Measurements from ENCODE around the gene NR5A1. TPM values are rescaled to one million over a fixed set of nuclear protein-coding genes. Genes with fewer than 3 reads are reported as not detected.

Gene NR5A1
- total and polyA plus RNA-seq, 2 experiments from 2014 or later = 0.21 TPM; not detected in 1

DNA sequence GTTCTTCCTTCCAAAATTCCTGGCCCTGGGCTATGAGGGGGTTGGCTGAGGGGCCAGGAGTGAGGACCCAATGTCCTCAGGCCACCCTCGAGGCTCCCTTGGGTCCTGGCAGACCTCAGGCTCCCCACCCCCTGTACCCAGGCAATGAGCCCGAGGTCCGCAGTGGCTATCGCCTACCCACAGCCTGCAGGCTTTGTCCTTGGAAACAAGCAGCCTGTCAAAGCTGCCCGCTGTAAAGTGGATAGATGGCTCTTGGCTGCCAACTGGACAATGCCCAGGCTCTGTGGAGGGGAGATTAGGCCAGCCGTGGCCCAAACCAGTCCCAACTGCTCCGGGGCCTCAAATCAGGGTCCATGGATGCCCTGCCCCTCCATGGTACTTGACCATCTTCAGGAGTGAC, 59.2 kb downstream of the NR5A1 start:
- no peak for DNase-seq (ENCODE audit: low spot score)
- Histone ChIP-seq H3K4me2 (no peak overlapping the region), H4K20me1 (replicated peaks; ENCODE audit: insufficient read depth) (no peaks in the 10 kb centered on the region), H3K27ac (ENCODE audit: low read depth) (no peak overlapping the region), H2AFZ (no peak overlapping the region), H3K4me3 (no peak overlapping the region), H3K79me2 (replicated peaks; ENCODE audit: insufficient read depth) (no peaks in the 10 kb centered on the region), H3K36me3 (ENCODE audit: insufficient read depth) (no peaks in the 10 kb centered on the region), H3K4me1 (ENCODE audit: insufficient read depth) (0 out of 2 replicates have a peak, but pooled peaks cover 8% of the 10 kb centered on the region), H3K9me2 (ENCODE audit: insufficient read depth) (no peaks in the 10 kb centered on the region), H3K27me3 (ENCODE audit: insufficient read depth) (peaks cover 25% of the 10 kb centered on the region), H3F3A (replicated peaks; ENCODE audit: low read depth) (0 out of 2 replicates have a peak, but pooled peaks cover 9% of the 10 kb centered on the region)
- Mint-ChIP-seq H3K36me3 (ENCODE audit: low read depth) (no peaks in the 10 kb centered on the region), H3K4me3 (no peak overlapping the region), H3K9me3 (no peaks in the 10 kb centered on the region; the same call in 1 of the 3 replicates), H3K27me3 (ENCODE audit: insufficient read depth, low read depth, poor library complexity) (peaks cover 30% of the 10 kb centered on the region), H3K27ac (no peak overlapping the region), H3K4me1 (peaks cover 16% of the 10 kb centered on the region; the same call in 2 of the 3 replicates)
- TF ChIP-seq, protein P1, sequence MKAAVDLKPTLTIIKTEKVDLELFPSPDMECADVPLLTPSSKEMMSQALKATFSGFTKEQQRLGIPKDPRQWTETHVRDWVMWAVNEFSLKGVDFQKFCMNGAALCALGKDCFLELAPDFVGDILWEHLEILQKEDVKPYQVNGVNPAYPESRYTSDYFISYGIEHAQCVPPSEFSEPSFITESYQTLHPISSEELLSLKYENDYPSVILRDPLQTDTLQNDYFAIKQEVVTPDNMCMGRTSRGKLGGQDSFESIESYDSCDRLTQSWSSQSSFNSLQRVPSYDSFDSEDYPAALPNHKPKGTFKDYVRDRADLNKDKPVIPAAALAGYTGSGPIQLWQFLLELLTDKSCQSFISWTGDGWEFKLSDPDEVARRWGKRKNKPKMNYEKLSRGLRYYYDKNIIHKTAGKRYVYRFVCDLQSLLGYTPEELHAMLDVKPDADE (IDR thresholded peaks at IDR 0.05) = no peak
- TF ChIP-seq EZH2 (IDR thresholded peaks at IDR 0.05; ENCODE audit: low read depth, unreplicated experiment) = no peak
- no peak for ATAC-seq

DNA sequence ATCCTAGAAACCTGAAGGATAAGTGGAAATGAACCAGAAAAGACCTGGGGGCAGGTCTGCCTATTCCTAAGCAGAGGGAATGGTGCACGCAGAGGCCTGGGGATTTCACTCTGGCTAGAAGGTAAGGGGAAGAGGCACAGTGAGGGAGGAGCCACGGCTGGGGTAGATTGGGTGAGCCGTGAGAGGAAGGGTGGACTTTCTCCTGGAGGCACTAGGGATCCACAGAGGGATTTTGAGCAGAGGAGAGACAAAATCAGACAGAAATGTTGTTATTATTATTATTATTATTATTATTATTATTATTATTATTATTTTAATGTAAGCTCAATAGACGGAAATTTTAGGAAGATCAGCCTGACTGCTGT, 59.9 kb downstream of the NR5A1 start:
- Mint-ChIP-seq H3K36me3 (ENCODE audit: low read depth) (no peaks in the 10 kb centered on the region), H3K27me3 (ENCODE audit: insufficient read depth, low read depth, poor library complexity) (peaks cover 25% of the 10 kb centered on the region), H3K4me1 (peaks cover 16% of the 10 kb centered on the region; the same call in 2 of the 3 replicates), H3K27ac (0 out of 2 replicates have a peak overlapping the region, but pooled peaks have one; percentile 8), H3K9me3 (no peaks in the 10 kb centered on the region; the same call in 1 of the 3 replicates), H3K4me3 (no peak overlapping the region)
- Histone ChIP-seq H2AFZ (peak overlapping the region; percentile 39; the same call in 1 of the 2 replicates), H3F3A (replicated peaks; ENCODE audit: low read depth) (0 out of 2 replicates have a peak, but pooled peaks cover 9% of the 10 kb centered on the region), H3K27me3 (ENCODE audit: insufficient read depth) (peaks cover 18% of the 10 kb centered on the region), H3K4me2 (no peak overlapping the region), H3K4me1 (ENCODE audit: insufficient read depth) (0 out of 2 replicates have a peak, but pooled peaks cover 8% of the 10 kb centered on the region), H3K27ac (ENCODE audit: low read depth) (no peak overlapping the region), H3K9me2 (ENCODE audit: insufficient read depth) (no peaks in the 10 kb centered on the region), H4K20me1 (replicated peaks; ENCODE audit: insufficient read depth) (no peaks in the 10 kb centered on the region), H3K36me3 (ENCODE audit: insufficient read depth) (no peaks in the 10 kb centered on the region), H3K4me3 (no peak overlapping the region), H3K79me2 (replicated peaks; ENCODE audit: insufficient read depth) (no peaks in the 10 kb centered on the region)
- TF ChIP-seq, protein P1 (IDR thresholded peaks at IDR 0.05) = no peak
- no peak for TF ChIP-seq EZH2phosphoT487 (IDR thresholded peaks at IDR 0.05; ENCODE audit: unreplicated experiment)
- TF ChIP-seq, protein P2, sequence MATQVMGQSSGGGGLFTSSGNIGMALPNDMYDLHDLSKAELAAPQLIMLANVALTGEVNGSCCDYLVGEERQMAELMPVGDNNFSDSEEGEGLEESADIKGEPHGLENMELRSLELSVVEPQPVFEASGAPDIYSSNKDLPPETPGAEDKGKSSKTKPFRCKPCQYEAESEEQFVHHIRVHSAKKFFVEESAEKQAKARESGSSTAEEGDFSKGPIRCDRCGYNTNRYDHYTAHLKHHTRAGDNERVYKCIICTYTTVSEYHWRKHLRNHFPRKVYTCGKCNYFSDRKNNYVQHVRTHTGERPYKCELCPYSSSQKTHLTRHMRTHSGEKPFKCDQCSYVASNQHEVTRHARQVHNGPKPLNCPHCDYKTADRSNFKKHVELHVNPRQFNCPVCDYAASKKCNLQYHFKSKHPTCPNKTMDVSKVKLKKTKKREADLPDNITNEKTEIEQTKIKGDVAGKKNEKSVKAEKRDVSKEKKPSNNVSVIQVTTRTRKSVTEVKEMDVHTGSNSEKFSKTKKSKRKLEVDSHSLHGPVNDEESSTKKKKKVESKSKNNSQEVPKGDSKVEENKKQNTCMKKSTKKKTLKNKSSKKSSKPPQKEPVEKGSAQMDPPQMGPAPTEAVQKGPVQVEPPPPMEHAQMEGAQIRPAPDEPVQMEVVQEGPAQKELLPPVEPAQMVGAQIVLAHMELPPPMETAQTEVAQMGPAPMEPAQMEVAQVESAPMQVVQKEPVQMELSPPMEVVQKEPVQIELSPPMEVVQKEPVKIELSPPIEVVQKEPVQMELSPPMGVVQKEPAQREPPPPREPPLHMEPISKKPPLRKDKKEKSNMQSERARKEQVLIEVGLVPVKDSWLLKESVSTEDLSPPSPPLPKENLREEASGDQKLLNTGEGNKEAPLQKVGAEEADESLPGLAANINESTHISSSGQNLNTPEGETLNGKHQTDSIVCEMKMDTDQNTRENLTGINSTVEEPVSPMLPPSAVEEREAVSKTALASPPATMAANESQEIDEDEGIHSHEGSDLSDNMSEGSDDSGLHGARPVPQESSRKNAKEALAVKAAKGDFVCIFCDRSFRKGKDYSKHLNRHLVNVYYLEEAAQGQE (IDR thresholded peaks at IDR 0.05; ENCODE audit: unreplicated experiment) = no peak
- TF ChIP-seq NANOG (IDR thresholded peaks at IDR 0.05; ENCODE audit: borderline replicate concordance) = no peak
- TF ChIP-seq, protein P3, sequence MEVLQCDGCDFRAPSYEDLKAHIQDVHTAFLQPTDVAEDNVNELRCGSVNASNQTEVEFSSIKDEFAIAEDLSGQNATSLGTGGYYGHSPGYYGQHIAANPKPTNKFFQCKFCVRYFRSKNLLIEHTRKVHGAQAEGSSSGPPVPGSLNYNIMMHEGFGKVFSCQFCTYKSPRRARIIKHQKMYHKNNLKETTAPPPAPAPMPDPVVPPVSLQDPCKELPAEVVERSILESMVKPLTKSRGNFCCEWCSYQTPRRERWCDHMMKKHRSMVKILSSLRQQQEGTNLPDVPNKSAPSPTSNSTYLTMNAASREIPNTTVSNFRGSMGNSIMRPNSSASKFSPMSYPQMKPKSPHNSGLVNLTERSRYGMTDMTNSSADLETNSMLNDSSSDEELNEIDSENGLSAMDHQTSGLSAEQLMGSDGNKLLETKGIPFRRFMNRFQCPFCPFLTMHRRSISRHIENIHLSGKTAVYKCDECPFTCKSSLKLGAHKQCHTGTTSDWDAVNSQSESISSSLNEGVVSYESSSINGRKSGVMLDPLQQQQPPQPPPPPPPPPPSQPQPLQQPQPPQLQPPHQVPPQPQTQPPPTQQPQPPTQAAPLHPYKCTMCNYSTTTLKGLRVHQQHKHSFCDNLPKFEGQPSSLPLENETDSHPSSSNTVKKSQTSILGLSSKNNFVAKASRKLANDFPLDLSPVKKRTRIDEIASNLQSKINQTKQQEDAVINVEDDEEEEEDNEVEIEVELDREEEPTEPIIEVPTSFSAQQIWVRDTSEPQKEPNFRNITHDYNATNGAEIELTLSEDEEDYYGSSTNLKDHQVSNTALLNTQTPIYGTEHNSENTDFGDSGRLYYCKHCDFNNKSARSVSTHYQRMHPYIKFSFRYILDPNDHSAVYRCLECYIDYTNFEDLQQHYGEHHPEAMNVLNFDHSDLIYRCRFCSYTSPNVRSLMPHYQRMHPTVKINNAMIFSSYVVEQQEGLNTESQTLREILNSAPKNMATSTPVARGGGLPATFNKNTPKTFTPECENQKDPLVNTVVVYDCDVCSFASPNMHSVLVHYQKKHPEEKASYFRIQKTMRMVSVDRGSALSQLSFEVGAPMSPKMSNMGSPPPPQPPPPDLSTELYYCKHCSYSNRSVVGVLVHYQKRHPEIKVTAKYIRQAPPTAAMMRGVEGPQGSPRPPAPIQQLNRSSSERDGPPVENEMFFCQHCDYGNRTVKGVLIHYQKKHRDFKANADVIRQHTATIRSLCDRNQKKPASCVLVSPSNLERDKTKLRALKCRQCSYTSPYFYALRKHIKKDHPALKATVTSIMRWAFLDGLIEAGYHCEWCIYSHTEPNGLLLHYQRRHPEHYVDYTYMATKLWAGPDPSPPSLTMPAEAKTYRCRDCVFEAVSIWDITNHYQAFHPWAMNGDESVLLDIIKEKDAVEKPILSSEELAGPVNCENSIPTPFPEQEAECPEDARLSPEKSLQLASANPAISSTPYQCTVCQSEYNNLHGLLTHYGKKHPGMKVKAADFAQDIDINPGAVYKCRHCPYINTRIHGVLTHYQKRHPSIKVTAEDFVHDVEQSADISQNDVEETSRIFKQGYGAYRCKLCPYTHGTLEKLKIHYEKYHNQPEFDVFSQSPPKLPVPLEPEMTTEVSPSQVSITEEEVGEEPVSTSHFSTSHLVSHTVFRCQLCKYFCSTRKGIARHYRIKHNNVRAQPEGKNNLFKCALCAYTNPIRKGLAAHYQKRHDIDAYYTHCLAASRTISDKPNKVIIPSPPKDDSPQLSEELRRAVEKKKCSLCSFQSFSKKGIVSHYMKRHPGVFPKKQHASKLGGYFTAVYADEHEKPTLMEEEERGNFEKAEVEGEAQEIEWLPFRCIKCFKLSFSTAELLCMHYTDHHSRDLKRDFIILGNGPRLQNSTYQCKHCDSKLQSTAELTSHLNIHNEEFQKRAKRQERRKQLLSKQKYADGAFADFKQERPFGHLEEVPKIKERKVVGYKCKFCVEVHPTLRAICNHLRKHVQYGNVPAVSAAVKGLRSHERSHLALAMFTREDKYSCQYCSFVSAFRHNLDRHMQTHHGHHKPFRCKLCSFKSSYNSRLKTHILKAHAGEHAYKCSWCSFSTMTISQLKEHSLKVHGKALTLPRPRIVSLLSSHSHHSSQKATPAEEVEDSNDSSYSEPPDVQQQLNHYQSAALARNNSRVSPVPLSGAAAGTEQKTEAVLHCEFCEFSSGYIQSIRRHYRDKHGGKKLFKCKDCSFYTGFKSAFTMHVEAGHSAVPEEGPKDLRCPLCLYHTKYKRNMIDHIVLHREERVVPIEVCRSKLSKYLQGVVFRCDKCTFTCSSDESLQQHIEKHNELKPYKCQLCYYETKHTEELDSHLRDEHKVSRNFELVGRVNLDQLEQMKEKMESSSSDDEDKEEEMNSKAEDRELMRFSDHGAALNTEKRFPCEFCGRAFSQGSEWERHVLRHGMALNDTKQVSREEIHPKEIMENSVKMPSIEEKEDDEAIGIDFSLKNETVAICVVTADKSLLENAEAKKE (CRISPR knock-in tag; IDR thresholded peaks at IDR 0.05) = no peak
- ATAC-seq (no peak), DNase-seq (ENCODE audit: low spot score) (no peak)

Measured in GM23338 (cell line).